Fibroblast of lung (primary cell): ENCODE measurements around the gene LITAF. TPM values are rescaled to one million over a fixed set of nuclear protein-coding genes. Genes with fewer than 3 reads are reported as not detected.

Source experiments
- DNase-seq, 2 donors: peaks; one replicate each; pipeline versions ENCODE4 v3.0.0 to v3.0.0-alpha.2; 2010; ENCODE audit warnings: low read depth in 2 of 2
- H2AFZ ChIP-seq: 2 replicates; pipeline ENCODE4 v1.5.1; 2012; ENCODE audit warnings: low read length, control low read depth, inconsistent platforms
- H3K27ac ChIP-seq: 2 replicates; pipeline ENCODE4 v1.5.1; 2011; ENCODE audit warnings: low read length, control low read depth; ENCODE audit not compliant: insufficient read depth
- H3K27me3 ChIP-seq: 2 replicates; pipeline ENCODE4 v1.5.1; 2011; ENCODE audit warnings: mild to moderate bottlenecking, low read length; ENCODE audit not compliant: control insufficient read depth, insufficient read depth
- H3K36me3 ChIP-seq: 2 replicates; pipeline ENCODE4 v1.5.1; 2011; ENCODE audit warnings: low read length; ENCODE audit not compliant: control insufficient read depth, insufficient read depth
- H3K4me1 ChIP-seq: 2 replicates; pipeline ENCODE4 v1.5.1; 2011; ENCODE audit warnings: low read length; ENCODE audit not compliant: control insufficient read depth, insufficient read depth; ENCODE audit errors: extremely low read depth
- H3K4me2 ChIP-seq: 2 replicates; pipeline ENCODE4 v1.5.1; 2011; ENCODE audit warnings: low read length, control low read depth; ENCODE audit not compliant: insufficient read depth; ENCODE audit errors: extremely low read depth
- H3K4me3 ChIP-seq, 4 experiments: fragments of 200-600 bp in 1 of 4; sonication (generic) in 1 of 4; replicated peaks in 1 of 4; 2 replicates each; pipeline ENCODE4 v1.5.1; 2011 to 2016; ENCODE audit warnings: low read length in 4 of 4, low read depth in 3 of 4, mild to moderate bottlenecking in 3 of 4, control low read depth in 2 of 4, inconsistent platforms in 1 of 4, mixed read lengths in 1 of 4; ENCODE audit not compliant: insufficient read depth in 1 of 4; ENCODE audit errors: control extremely low read depth in 1 of 4
- H3K79me2 ChIP-seq: 2 replicates; pipeline ENCODE4 v1.5.1; 2012; ENCODE audit warnings: mild to moderate bottlenecking, low read length, inconsistent platforms; ENCODE audit not compliant: control insufficient read depth, insufficient read depth
- H3K9ac ChIP-seq: 2 replicates; pipeline ENCODE4 v1.5.1; 2011; ENCODE audit warnings: mild to moderate bottlenecking, low read length, control low read depth; ENCODE audit not compliant: insufficient read depth
- H3K9me3 ChIP-seq: 2 replicates; pipeline ENCODE4 v1.5.1; 2012; ENCODE audit warnings: low read depth, low read length; ENCODE audit not compliant: control insufficient read depth, insufficient read depth
- H4K20me1 ChIP-seq: 2 replicates; pipeline ENCODE4 v1.5.1; 2011; ENCODE audit warnings: low read length; ENCODE audit not compliant: control insufficient read depth, insufficient read depth; ENCODE audit errors: extremely low read depth
- EZH2 ChIP-seq: IDR thresholded peaks from 2 replicates; pipeline ENCODE4 v1.5.1; 2012; ENCODE audit warnings: low read length, control low read depth, mild to moderate bottlenecking; ENCODE audit errors: missing control alignments
- polyA plus RNA-seq, 2 donors: library from polyadenylated mRNA; depleted of rRNA in 1 of 2; stranded (reverse) in 1 of 2; unstranded in 1 of 2; fragments of >200 nt; gene quantifications; 2 replicates each; pipeline ENCODE4 v1.2.1, GENCODE V29; 2011 to 2012; ENCODE audit warnings: missing spikeins in 1 of 2
- total RNA-seq: library from RNA; depleted of rRNA; stranded (reverse); fragments of >200 nt; gene quantifications from 2 replicates; pipeline ENCODE4 v1.2.1, GENCODE V29; 2014
- TF ChIP-seq, protein P1 (sequence below), 2 donors: IDR thresholded peaks in 1 of 2; conservative IDR thresholded peaks in 1 of 2; 1 replicate in 1 of 2; 2 replicates in 1 of 2; pipeline ENCODE4 v1.5.1; 2011 to 2012; ENCODE audit warnings: low read length in 2 of 2, control low read depth in 1 of 2, inconsistent platforms in 1 of 2, low read depth in 1 of 2, mild to moderate bottlenecking in 1 of 2

Gene LITAF
- total and polyA plus RNA-seq, 2 donors (not counting 1 experiment from before 2014, with no cell fraction given), result 79.6 to 162 TPM

DNA sequence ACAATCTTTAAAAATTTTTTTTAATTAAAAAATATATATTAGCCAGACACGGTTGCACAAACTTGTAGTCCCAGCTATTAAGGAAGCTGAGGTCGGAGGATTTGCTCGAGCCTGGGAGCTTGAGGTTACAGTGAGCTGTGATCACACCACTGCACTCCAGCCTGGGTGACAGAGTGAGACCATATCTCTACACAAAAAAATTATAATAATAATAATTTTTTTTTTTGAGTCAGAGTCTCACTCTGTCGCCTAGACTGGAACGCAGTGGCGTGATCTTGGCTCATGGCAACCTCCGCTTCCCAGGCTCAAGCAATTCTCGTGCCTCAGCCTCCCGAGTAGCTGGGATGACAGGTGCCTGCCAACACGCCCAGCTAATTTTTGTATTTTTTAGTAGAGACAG is 23.8 kb downstream of the LITAF start:
- Histone ChIP-seq H3K4me1 (peaks cover 6% of the 10 kb centered on the region), H3K9ac (no peak overlapping the region), H3K4me3 (no peak overlapping the region), H4K20me1 (no peaks in the 10 kb centered on the region), H3K27ac (no peak overlapping the region), H3K27me3 (no peaks in the 10 kb centered on the region), H3K36me3 (no peaks in the 10 kb centered on the region), H3K9me3 (no peaks in the 10 kb centered on the region), H3K79me2 (peaks cover 14% of the 10 kb centered on the region), H3K4me2 (no peak overlapping the region), H2AFZ (no peak overlapping the region)
- TF ChIP-seq, protein P1, sequence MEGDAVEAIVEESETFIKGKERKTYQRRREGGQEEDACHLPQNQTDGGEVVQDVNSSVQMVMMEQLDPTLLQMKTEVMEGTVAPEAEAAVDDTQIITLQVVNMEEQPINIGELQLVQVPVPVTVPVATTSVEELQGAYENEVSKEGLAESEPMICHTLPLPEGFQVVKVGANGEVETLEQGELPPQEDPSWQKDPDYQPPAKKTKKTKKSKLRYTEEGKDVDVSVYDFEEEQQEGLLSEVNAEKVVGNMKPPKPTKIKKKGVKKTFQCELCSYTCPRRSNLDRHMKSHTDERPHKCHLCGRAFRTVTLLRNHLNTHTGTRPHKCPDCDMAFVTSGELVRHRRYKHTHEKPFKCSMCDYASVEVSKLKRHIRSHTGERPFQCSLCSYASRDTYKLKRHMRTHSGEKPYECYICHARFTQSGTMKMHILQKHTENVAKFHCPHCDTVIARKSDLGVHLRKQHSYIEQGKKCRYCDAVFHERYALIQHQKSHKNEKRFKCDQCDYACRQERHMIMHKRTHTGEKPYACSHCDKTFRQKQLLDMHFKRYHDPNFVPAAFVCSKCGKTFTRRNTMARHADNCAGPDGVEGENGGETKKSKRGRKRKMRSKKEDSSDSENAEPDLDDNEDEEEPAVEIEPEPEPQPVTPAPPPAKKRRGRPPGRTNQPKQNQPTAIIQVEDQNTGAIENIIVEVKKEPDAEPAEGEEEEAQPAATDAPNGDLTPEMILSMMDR (conservative IDR thresholded peaks at IDR 0.05 in 1 of 2, IDR thresholded peaks at IDR 0.05 in 1 of 2; ENCODE audit: low read depth in 1 of 2, low read length in 2 of 2), result no peak
- TF ChIP-seq EZH2, result no peak
- no peak for DNase-seq

DNA sequence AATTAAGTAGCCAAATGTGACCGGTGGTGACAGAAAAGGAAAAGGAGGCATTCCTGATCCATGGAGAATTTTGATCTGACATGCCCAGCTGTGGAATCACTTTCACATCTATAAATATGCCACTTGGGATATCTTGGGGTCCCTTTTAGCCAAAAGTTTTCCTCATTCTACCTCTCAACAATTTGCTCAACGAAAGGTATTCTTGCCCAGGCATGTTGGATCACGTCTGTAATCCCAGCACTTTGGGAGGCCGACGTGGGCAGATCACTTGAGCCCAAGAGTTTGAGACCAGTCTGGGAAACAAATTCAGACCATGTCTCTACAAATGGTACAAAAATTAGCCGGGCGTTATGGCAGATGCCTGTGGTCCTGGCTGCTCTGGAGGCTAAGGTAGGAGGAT is 24.3 kb downstream of the LITAF start:
- no peaks in the 10 kb centered on the region for H3K36me3 ChIP-seq
- no peaks in the 10 kb centered on the region for H3K9me3 ChIP-seq
- no peak overlapping the region for H3K4me3 ChIP-seq
- H4K20me1 ChIP-seq, result no peaks in the 10 kb centered on the region
- peaks cover 16% of the 10 kb centered on the region for H3K79me2 ChIP-seq
- H3K4me1 ChIP-seq, result peaks cover 6% of the 10 kb centered on the region
- H3K27me3 ChIP-seq, result no peaks in the 10 kb centered on the region
- H3K4me2 ChIP-seq, result no peak overlapping the region
- no peak overlapping the region for H2AFZ ChIP-seq
- no peak for DNase-seq
- H3K9ac ChIP-seq, result no peak overlapping the region
- no peak for TF ChIP-seq EZH2
- TF ChIP-seq, protein P1 (conservative IDR thresholded peaks at IDR 0.05 in 1 of 2, IDR thresholded peaks at IDR 0.05 in 1 of 2; ENCODE audit: low read depth in 1 of 2, low read length in 2 of 2), result no peak
- no peak overlapping the region for H3K27ac ChIP-seq

- H3K4me3 ChIP-seq, result no peak overlapping the region
- no peaks in the 10 kb centered on the region for H3K27me3 ChIP-seq
- peaks cover 16% of the 10 kb centered on the region for H3K79me2 ChIP-seq
- no peak overlapping the region for H3K4me2 ChIP-seq
- no peaks in the 10 kb centered on the region for H3K36me3 ChIP-seq
- TF ChIP-seq EZH2, result no peak
- TF ChIP-seq, protein P1 (conservative IDR thresholded peaks at IDR 0.05 in 1 of 2, IDR thresholded peaks at IDR 0.05 in 1 of 2; ENCODE audit: low read depth in 1 of 2, low read length in 2 of 2), result no peak
- H3K27ac ChIP-seq, result no peak overlapping the region
- H4K20me1 ChIP-seq, result no peaks in the 10 kb centered on the region
- H2AFZ ChIP-seq, result no peak overlapping the region
- H3K4me1 ChIP-seq, result peaks cover 6% of the 10 kb centered on the region
- no peak overlapping the region for H3K9ac ChIP-seq
- DNase-seq, result no peak
- H3K9me3 ChIP-seq, result no peaks in the 10 kb centered on the region
Measured at GRCh38 chr16:11561856-11562255, 24.9 kb downstream of the LITAF start.
